Measurements from ENCODE around the gene COX19.
"Not testable (repeated sequence)": the region's sequence is repeated elsewhere in the genome, so short reads cannot be mapped to it uniquely, and the experiment has no call there.

The COX19 gene

DNA sequence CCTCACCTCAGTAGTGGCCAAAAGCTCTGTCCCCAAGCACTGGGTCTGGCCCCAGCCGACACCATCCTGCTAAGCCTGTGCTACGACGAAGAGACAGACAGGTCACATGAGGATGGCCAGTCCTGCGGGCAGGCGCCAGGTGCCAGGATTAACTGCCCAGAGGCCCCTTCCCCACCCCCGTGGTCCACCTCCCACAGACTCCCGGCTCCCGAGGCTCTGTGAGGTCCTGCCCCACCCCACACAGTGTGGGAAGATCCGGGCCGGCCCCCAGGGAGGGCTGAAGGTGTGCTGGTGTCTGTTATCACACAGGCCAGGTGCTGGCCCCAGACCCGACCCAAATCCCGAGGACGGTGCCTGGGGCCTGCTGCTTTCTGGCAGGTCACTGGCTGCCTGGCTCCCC lies 34.9 kb upstream of the COX19 start:
- DNase-seq (ENCODE audit: low spot score), result no peak

GRCh38 chr7:1009747-1010146 lies 34.4 kb upstream of the COX19 start:
- no peak for DNase-seq (ENCODE audit: low spot score)

- DNase-seq (ENCODE audit: low spot score), result no peak
These were observed 33.5 kb upstream of the COX19 start for GRCh38 chr7:1008733-1009363.

- no peak for DNase-seq (ENCODE audit: low spot score)
These were observed 32.6 kb upstream of the COX19 start for GRCh38 chr7:1007901-1008300.

DNA sequence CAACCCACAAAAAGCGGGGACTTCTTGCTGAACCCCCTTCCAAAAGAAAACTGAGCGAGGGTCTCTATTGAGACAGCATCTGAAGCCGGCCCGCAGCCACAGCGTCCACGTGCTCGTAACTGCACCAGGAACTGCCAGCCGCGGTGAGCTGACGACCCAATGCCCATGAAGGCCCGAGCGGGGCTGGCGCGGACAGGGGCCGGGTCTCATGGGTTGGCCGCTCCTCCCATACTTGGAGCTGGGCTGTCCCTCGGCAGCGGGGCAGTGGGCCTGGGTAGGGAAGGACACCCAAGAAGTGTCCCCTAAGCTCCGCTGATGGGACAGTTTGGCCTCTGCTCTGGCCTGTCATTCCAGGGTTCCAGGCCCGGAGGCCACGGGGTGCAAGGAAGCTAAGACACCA lies 30.0 kb upstream of the COX19 start:
- no peak for DNase-seq (ENCODE audit: low spot score)

- no peak for DNase-seq (ENCODE audit: low spot score)
These were observed 28.9 kb upstream of the COX19 start for GRCh38 chr7:1004018-1004852.

GRCh38 chr7:1002445-1002844 lies 27.1 kb upstream of the COX19 start:
- not testable (repeated sequence) for DNase-seq (ENCODE audit: low spot score)

DNA sequence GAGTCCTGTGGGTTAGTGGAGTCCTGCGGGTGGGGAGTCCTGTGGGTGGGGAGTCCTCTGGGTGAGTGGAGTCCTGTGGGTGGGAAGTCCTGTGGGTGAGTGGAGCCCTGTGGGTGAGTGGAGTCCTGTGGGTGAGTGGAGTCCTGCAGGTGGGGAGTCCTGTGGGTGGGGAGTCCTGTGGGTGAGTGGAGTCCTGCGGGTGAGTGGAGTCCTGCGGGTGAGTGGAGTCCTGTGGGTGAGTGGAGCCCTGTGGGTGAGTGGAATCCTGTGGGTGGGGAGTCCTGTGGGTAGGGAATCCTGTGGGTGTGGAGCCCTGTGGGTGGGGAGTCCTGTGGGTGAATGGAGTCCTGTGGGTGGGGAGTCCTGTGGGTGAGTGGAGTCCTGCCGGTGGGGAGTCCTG lies 26.7 kb upstream of the COX19 start:
- DNase-seq (ENCODE audit: low spot score), result not testable (repeated sequence)

DNA sequence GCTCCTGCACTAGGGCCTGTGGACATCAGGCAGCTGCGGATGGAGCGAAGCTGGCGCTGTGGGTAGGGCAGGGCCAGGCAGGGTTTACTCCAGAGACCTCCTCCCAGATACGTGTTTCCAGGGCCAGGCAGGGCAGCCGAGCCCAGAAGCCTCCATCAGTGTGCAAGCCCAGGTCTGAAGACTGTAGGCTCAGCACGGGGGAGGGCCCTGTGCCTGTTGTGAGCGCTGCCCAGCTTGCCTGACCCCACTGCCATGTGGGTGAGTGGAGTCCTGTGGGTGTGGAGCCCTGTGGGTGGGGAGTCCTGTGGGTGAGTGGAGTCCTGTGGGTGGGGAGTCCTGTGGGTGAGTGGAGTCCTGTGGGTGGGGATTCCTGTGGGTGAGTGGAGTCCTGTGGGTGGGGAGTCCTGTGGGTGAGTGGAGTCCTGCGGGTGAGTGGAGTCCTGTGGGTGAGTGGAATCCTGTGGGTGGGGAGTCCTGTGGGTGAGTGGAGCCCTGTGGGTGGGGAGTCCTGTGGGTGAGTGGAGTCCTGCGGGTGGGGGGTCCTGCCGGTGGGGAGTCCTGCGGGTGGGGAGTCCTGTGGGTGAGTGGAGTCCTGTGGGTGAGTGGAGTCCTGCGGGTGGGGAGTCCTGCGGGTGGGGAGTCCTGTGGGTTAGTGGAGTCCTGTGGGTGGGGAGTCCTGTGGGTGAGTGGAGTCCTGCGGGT lies 25.9 kb upstream of the COX19 start:
- DNase-seq (ENCODE audit: low spot score), result not testable (repeated sequence)

DNA sequence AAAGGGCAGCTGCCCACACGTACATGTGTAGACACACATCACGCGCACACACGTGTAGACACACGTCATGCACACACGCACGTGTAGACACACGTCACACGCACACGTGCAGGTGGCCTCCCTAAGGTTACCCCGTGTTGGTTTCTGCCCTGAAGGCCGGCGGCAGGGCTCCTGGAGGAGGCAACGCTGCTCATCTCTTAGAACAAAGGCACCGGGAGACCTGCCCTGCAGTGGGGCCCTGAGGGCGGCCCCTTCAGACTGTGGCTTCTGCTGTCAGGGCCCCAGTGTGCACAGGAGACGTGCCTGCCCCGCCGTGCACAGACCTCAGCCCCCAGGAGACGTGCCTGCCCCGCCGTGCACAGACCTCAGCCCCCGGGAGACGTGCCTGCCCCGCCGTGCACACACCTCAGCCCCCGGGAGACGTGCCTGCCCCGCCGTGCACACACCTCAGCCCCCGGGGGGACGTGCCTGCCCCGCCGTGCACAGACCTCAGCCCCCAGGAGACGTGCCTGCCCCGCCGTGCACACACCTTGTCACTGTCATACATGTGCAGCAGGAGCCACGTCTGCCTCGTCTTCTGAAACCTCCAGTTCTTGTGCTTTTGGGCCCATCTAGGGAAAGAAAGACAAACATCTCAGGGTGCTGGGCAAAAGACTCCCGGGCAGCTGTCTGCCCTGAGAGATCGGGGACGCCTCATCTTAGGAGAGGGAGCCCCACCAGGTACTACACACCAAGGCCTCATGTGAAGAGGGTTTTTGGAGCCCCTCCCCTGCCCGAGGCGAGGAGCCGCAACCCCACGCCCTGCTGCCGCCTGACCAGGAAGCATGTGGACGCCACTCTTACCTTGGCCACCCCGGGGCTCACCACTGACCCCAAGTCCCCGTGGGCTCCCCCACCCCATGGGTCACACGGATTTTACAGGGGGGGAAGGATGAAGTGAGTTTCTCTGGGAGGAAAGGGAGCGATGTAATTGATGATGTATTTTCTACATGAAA lies 24.9 kb upstream of the COX19 start:
- DNase-seq (ENCODE audit: low spot score), result no peak

DNA sequence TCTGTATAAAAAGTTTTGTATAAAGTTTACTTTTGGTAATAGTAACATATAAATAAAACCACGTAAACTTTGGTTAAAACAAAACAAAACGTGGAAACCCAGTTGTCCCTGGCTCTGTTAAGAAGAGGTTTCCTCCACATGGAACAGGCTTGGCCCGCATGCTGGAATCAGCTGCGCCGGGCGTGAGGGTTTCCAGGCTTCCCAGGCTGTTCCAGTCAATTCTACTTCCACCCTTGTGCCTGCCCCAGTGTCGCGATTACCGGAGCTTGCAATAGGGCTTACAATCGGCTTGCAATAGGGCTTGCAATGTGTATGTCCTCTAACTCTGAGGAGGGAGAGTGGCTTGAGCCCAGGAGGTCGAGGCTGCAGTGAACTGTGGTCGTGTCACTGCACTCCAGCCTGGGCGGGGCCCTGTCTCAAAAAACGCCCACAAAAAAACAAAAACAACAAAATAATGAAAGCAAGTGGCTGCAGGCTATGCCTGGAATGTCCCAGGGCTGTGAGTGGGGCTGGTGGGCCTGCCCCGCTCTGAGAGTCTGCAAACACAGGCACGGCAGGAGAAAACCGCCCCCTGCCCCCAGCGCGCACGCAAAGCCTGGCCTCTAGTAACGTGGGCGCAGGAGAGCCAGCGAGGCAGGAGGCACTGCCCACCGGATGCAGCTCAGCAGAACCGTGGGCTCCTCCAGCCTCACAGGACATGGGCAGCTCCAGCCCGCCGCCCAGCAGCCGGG lies 24.0 kb upstream of the COX19 start:
- no peak for DNase-seq (ENCODE audit: low spot score)

GRCh38 chr7:997404-998395 lies 22.4 kb upstream of the COX19 start:
- DNase-seq (ENCODE audit: low spot score), result no peak

DNA sequence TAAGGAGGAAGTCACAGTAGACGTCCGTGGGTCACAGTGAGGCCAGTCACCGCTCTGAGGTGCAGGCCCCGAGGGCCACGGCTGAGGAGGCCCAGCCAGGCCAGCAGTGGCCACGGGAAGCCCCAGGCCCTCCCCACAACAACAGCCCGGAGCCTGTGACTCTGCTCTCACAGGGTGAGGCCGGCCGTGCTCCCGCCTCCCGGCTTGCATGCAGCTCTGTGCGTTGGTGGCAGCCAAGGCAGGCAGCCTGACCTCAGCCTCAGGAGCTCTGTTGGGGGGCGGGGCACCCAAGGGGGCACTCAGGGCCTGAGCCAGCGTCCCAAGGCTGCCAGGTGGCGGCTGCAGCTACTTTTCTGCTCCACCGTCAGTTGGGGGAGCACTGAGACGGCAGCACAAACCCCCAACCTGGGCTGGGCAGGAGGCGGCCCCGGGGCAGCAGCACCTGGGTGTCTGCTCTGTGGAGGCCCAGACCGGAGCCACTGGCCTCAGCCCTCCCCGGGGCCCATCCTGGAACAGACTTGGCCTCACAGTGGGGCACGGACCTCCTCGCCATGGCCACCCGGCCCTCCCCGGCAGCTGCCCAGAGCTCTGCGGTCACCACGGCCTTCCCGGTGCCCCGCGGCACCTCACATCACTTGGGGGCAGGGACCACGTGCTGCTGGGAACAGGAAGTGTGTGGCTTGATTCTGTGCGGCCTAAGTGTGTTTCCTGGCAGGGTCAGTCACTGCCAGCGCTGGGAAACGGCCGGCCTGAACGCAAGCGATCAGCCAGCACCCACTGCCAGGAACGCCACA lies 20.9 kb upstream of the COX19 start:
- DNase-seq (ENCODE audit: low spot score), result no peak

DNA sequence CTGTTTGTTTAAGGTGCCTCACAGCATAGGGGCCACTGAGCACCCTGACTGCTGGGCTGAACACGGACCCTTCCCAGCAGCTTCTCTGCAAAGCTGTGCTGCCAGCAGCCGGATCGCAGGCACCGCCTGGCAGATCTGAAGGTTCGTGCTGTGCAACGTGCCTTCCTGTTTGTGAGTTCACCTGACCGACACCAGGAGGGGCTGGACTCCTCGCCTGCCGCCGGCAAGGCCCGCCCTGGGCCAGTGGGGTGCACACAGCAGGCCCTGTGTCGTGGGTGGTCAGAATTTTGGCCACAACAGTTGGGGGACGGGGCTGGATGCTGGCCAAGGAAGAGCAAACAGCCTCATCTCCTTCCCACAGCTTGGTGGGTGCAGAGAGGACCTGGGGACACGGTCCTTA lies 20.2 kb upstream of the COX19 start:
- no peak for DNase-seq (ENCODE audit: low spot score)

- no peak for DNase-seq (ENCODE audit: low spot score)
These were observed 19.4 kb upstream of the COX19 start for GRCh38 chr7:994592-995308.

DNA sequence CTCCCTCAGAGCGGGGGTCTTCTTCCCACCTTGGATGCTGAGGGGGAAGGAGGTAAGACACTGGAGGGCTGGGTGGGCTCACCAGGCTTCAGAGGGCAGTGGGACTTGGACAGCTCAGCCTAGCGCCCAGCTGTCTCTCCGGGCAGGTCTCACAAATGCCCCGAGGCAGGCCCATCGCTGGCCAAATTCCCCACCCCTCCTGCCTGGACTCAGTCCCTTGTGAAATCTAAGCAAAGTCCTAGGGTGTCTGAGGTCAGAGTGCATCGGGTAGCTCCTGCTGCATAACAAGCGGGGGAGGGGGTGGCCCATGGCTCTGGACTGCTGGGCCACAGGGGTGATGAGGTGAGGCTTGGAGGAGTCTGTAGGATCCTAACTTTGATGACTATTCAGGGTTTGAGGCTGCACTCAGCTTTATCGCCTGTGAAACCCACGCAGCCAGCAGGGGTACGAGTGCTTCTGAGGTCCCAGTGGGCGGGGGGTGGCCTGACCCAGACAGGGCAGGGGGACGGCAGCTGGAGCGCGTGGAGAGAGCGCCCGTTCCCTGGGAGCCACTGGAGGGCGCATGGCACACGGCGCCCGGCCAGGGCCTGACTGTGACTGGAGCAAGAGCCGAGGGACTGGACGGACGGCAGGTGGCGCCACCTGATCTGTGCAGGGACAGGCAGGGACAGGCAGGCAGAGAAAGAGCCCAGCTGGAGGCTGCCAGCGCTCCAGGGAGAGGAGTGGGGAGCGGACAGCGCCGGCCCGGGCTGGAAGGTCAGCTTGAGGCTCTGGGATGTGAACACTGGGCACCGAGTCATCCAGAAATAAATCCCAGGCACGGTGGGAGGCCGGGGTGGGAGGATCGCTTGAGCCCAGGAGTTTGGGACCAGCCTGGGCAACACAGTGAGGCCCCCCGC lies 17.6 kb upstream of the COX19 start:
- peak; percentile 92 for DNase-seq (ENCODE audit: low spot score)
